ENCODE results near the gene COPB2. TPM values are rescaled to one million over a fixed set of nuclear protein-coding genes. Genes with fewer than 3 reads are reported as not detected.
A peak's percentile ranks its signal among the peaks of the same experiment; 100 is the strongest.

The COPB2 gene
- total RNA-seq, 4 donors from 2014 or later = 46.1 to 63.6 (median 53.6) TPM

DNA sequence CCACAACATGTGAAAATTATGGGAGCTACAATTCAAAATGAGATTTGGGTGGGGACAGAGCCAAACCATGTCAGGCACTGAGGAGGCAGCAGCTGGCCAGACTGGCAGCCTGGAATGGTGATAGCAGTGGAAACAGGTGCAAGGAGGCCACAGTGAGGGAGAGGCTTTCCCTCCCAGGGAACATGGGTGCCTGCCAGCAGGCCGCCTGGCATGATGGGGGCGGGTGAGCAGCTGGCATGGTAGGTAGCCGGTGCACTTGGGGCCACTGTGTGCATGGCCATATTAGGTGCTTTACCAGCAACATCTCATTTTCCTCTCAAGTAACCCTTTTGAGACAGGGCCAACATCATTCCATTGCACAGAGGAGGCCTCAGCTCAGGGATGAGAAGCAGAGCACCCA is 63.9 kb downstream of the COPB2 start:
- intact Hi-C loops (cut with DNase I; ENCODE audit: low total_unique reads) = loop anchor here (5.0 kb wide), 2 partner anchors 213 to 388 kb away; no protein-coding TSS in a partner anchor
- DNase-seq (ENCODE audit: low spot score in 2 of 2) = peak in 1 of 2 donors; percentile 74
- H3K4me3 ChIP-seq (ENCODE audit: low read depth, poor library complexity, severe bottlenecking) = no peak overlapping the region
- 91 to 97% methylated on average over 3 of the region's 3 CpGs for WGBS, 2 donors
- TF ChIP-seq POLR2A (IDR thresholded peaks at IDR 0.05) = no peak
- TF ChIP-seq CTCF (IDR thresholded peaks at IDR 0.05) = no peak

DNA sequence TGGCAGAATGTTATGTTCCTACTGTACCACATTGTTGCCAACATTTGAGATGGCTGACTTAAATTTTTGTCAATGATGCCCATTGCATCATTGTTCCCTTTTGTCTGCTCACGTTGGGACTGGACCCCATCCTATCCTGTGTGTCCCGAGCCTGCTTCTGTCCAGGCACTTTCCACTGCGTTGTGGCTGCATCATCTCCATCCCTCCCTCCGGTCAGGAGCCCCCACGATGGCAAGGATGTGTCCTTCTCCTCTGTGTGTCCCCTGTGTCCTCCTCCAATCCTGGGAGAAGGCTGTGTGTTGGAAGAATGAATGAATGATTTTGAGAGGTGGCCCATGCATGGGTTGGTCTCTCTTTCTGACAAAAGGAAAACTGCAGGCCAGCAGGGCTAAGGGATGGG is 65.0 kb downstream of the COPB2 start:
- WGBS, 2 donors = 72 to 78% methylated on average over 5 of the region's 5 CpGs
- no peak for TF ChIP-seq POLR2A (IDR thresholded peaks at IDR 0.05)
- H3K4me3 ChIP-seq (ENCODE audit: low read depth, poor library complexity, severe bottlenecking) = no peak overlapping the region
- intact Hi-C loops (cut with DNase I; ENCODE audit: low total_unique reads) = no loop called here
- peak in 1 of 2 donors; percentile 52 for DNase-seq (ENCODE audit: low spot score in 2 of 2)

DNA sequence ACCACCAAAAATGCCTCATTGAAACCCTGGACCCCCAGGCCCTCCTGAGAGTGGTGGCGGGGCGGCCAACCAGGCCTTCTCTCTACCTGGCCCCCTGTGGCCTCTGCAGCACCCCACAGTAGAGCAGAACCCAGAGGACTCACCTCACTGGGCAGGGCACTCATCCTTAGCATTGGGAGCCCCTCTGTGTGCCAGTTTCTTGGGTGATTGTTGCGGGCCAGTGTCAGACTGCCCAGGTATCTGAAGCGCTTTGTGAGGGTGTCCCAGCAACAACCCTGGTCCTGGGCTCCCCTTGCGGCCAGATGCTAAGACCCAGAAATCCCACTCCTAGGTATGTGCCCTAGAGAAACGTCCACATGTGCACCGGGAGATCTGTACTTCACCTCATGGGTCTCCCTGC is 66.3 kb downstream of the COPB2 start:
- H3K4me3 ChIP-seq (ENCODE audit: low read depth, poor library complexity, severe bottlenecking) = no peak overlapping the region
- DNase-seq (ENCODE audit: low spot score in 2 of 2) = peak in 1 of 2 donors; percentile 76
- intact Hi-C loops (cut with DNase I; ENCODE audit: low total_unique reads) = no loop called here
- TF ChIP-seq POLR2A (IDR thresholded peaks at IDR 0.05) = no peak
- no peak for TF ChIP-seq CTCF (IDR thresholded peaks at IDR 0.05)
- 86 to 90% methylated on average over 5 to 7 of the region's 7 CpGs for WGBS, 2 donors

GRCh38 chr3:139322346-139322745 is 67.1 kb downstream of the COPB2 start:
- intact Hi-C loops (cut with DNase I; ENCODE audit: low total_unique reads) = no loop called here
- DNase-seq (ENCODE audit: low spot score in 2 of 2) = peak in 1 of 2 donors; percentile 65
- TF ChIP-seq POLR2A (IDR thresholded peaks at IDR 0.05) (no peak), CTCF (IDR thresholded peaks at IDR 0.05) (no peak)
- no peak overlapping the region for H3K4me3 ChIP-seq (ENCODE audit: low read depth, poor library complexity, severe bottlenecking)
- WGBS, 2 donors = 72 to 76% methylated on average over 5 of the region's 5 CpGs

GRCh38 chr3:139320551-139321309 is 68.7 kb downstream of the COPB2 start:
- 79 to 85% methylated on average over 8 of the region's 8 CpGs for WGBS, 2 donors
- intact Hi-C loops (cut with DNase I; ENCODE audit: low total_unique reads) = no loop called here
- TF ChIP-seq CTCF (IDR thresholded peaks at IDR 0.05) = no peak
- DNase-seq (ENCODE audit: low spot score in 2 of 2) = peak in 1 of 2 donors; percentile 52
- H3K4me3 ChIP-seq (ENCODE audit: low read depth, poor library complexity, severe bottlenecking) = no peak overlapping the region

DNA sequence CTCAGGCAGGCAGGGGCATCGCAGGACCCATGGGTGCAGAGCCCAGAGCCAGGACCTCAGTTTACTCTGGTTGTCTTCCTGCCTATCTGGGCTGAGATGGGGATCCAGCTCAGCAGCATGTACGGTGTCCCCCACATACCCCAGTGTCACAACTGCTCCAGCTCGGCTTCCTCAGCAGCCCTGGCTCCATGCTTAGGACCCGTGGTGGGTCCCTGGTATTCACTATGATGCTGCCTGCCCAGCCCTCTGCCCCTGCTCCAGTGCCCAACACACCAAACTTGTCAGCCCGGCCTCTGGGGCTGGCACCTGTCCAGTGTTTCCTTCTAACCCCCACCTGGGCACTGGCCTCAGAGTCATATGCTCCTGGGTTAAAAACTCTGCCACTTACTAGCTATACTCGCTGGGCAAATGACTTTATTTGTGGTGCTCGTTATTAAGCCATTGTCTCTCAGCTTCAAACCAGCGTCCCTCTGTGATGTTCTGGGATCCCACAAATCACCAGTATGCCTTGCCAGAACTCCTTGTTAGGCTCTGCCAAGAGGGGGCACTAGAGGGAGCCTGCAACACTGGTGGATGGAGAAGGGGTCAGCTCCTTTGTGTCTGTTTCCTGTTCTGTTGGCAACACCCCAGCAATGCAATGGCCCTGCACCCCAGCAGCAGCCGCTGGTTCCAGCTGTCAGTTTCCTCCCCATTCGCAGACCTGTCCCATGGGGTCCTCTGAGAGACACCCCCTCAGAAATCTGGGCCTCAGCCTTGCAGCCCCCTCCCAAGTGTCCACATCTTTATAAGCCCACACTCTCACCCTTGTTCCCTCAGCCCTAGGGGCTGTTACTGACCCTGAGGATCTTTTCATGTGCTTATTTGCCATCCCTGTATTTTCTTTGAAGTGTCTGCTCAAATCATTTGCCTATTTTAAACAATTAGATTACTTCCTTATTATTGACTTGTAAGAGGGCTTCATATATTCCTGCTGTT is 69.7 kb downstream of the COPB2 start:
- TF ChIP-seq CTCF (IDR thresholded peaks at IDR 0.05) (no peak), POLR2A (IDR thresholded peaks at IDR 0.05) (no peak)
- peak in 1 of 2 donors; percentile 81 for DNase-seq (ENCODE audit: low spot score in 2 of 2)
- H3K4me3 ChIP-seq (ENCODE audit: low read depth, poor library complexity, severe bottlenecking) = no peak overlapping the region
- intact Hi-C loops (cut with DNase I; ENCODE audit: low total_unique reads) = no loop called here
- WGBS, 2 donors = 62 to 73% methylated on average over 10 of the region's 10 CpGs
